ENCODE measurements around the gene RPS29. TPM values are rescaled to one million over a fixed set of nuclear protein-coding genes. Genes with fewer than 3 reads are reported as not detected.

Gene RPS29
- total RNA-seq, 2 donors from 2014 or later: 1,499 to 8,459 TPM

- Histone ChIP-seq H3K4me1 (no peaks in the 10 kb centered on the region), H3K4me3 (no peak overlapping the region), H3K36me3 (no peaks in the 10 kb centered on the region), H3K9me3 (no peaks in the 10 kb centered on the region), H3K27ac (no peak overlapping the region), H3K27me3 (no peaks in the 10 kb centered on the region)
- DNase-seq (ENCODE audit: low spot score): no peak
- TF ChIP-seq CTCF (IDR thresholded peaks at IDR 0.05): no peak
These were observed 21.4 kb upstream of the RPS29 start for GRCh38 chr14:49607583-49607982.

- Histone ChIP-seq H3K27me3 (no peaks in the 10 kb centered on the region), H3K4me3 (peak within 1 kb of the TSS; percentile 74 to 82), H3K27ac (peak within 1 kb of the TSS; percentile 92 to 97), H3K36me3 (no peaks in the 10 kb centered on the region), H3K4me1 (peaks cover 0 to 25% of the 10 kb centered on the region in 2 donors), H3K9me3 (no peaks in the 10 kb centered on the region)
- peak in 1 of 2 donors; percentile 15 for TF ChIP-seq CTCF (IDR thresholded peaks at IDR 0.05)
- peak; percentile 86 for DNase-seq (ENCODE audit: low spot score)
These were observed 12.5 kb upstream of the RPS29 start, which contains the start of gene LRR1 for GRCh38 chr14:49598485-49599300. TSS of gene LRR1 (plus strand) at chr14:49598940. CDS start at chr14:49599021, 81 bp downstream.

- no peaks in the 10 kb centered on the region for H3K9me3 ChIP-seq
- peak overlapping the region; percentile 74 to 82 for H3K4me3 ChIP-seq
- no peak for DNase-seq (ENCODE audit: low spot score)
- no peaks in the 10 kb centered on the region for H3K27me3 ChIP-seq
- no peak for TF ChIP-seq CTCF (IDR thresholded peaks at IDR 0.05)
- H3K36me3 ChIP-seq: no peaks in the 10 kb centered on the region
- H3K27ac ChIP-seq: peak overlapping the region; percentile 92 to 97
- peaks cover 0 to 25% of the 10 kb centered on the region in 2 donors for H3K4me1 ChIP-seq
These were observed 12.0 kb upstream of the RPS29 start for GRCh38 chr14:49598189-49598484.

- Histone ChIP-seq H3K27me3 (no peaks in the 10 kb centered on the region), H3K36me3 (no peaks in the 10 kb centered on the region), H3K9me3 (no peaks in the 10 kb centered on the region), H3K4me3 (no peak overlapping the region), H3K27ac (peak overlapping the region in 1 of 2 donors; percentile 9), H3K4me1 (peaks cover 0 to 25% of the 10 kb centered on the region in 2 donors)
- no peak for DNase-seq (ENCODE audit: low spot score)
- no peak for TF ChIP-seq CTCF (IDR thresholded peaks at IDR 0.05)
These were observed 8.3 kb upstream of the RPS29 start for GRCh38 chr14:49594347-49595091.

- Histone ChIP-seq H3K9me3 (no peaks in the 10 kb centered on the region), H3K36me3 (no peaks in the 10 kb centered on the region), H3K4me1 (peaks cover 0 to 25% of the 10 kb centered on the region in 2 donors), H3K4me3 (no peak overlapping the region), H3K27ac (no peak overlapping the region), H3K27me3 (no peaks in the 10 kb centered on the region)
- no peak for DNase-seq (ENCODE audit: low spot score)
- no peak for TF ChIP-seq CTCF (IDR thresholded peaks at IDR 0.05)
These were observed 6.8 kb upstream of the RPS29 start for GRCh38 chr14:49593016-49593415.
